GM18868 (cell line): Measurements from ENCODE around the gene TP53AIP1.
A peak's percentile ranks its signal among the peaks of the same experiment; 100 is the strongest.

Experiments used
- ATAC-seq: cut with Tn5 transposase; IDR thresholded peaks from one replicate; pipeline ENCODE4 v1.9.1; 2021; ENCODE audit warnings: mild to moderate bottlenecking, moderate library complexity; ENCODE audit not compliant: unreplicated experiment

Gene TP53AIP1

DNA sequence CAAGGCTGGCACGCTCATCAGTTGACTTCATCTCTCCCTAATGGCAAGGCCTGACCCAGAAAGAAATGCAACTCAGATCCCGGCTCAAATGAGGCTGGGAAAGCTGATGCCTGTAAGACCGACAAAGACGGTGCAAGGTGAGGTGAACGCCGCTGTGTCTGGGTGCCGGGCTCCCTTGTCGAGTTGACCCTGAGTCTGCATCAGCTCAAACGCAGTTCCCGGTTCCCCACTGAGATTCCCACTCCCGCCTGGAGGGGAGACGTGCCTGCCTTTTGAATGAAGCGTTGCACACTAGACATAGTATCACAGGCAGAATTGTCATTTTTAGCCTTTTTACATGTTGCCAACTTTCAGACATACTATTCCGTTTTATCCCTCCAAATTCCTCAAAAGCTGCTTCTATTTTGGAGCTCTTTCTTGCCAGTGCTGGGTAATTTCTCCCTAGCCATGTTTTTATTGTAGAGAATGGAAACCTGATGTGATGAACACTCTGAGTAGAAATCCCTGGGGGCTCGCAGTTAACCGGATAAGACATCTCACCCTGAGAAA lies 831 bp upstream of the TP53AIP1 start:
- ATAC-seq = no peak

DNA sequence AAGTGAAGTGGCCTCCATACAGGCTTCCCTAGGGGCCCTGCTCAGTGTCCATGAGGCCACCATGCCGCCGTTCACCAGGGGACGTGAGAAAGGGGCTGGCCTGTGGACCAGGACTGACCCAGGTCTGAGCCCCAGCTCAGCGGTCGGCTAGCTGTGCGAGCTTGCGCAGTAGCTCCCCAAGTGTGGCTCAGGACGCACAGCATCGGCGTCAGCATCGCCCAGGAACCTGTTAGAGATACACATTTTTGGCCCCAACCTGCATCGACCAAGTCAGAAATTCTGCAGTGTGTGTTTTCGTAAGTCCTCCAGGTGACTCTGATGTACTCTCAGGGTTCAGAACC lies 429 bp downstream of the TP53AIP1 start:
- ATAC-seq = no peak

DNA sequence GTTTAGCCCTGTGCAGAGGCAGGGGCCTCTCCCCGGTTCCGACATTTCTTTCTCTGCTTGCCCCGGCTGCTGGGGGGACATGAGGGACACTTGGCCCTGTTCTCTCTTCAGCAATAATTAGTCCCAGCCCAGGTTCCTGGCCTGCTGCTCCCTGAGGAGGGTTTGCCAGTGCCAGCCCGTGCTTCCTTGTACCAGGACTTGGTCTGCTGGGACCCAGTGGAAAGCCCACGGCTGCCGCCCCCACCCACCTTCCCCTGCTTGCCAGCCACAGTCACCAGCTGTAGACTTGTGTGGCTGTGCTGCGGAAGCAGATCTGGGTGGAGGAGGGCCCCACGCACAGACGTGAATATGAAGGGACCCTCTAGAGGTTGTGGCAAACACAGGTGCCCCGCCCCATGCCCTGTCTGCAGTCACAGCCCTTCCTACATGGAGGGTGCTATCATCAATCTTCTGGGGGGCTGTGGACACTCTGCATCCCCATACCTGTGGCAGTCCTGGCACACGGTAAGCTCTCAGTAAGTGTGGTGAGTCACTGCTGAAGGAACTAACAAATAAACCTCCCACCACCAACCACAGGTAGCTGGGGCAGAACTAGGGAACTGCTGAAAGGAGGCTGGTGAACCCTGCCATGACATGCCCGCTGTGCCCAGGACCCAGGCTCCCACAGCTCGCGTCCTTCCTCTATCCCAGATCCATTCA lies 949 bp downstream of the TP53AIP1 start:
- ATAC-seq = no peak

DNA sequence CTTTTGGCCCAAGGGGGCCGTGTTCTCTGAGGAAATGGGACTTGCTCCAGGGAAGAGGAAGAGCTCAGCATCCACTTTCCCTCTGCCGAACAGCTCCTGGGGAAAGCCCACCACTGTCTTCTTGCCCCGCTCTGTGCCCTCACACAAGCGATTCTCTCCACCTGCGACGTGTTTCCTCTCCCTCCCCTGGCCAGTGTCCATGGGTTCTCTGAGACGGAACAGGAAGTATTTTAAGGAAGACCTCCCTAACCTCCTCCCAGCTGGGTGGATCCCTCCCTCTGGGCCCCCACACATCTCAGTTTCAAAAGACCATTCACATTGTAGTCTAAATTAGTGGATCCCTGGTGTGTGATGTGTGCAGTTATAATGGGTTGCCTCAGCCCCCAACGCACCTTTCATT lies 1.6 kb downstream of the TP53AIP1 start:
- ATAC-seq = no peak

DNA sequence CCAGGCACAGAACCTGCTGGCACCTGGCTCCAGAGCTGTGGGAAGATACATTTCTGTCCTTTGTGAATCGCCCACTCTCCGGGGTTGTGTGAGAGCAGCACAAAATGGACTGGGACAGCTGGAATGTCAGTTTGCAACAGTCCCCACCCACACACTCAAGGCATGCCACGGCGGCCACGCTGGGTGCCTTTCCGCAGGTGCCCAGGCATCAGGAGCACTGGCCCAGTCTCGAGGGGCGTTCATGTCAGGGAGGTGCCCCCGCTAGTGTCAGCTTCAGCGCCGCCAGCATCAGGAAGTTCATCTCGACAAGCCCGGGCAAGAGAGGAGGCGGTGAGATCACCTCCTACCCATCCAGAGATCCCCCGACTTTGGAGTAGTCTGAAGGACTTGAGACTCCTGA lies 2.1 kb downstream of the TP53AIP1 start:
- no peak for ATAC-seq

DNA sequence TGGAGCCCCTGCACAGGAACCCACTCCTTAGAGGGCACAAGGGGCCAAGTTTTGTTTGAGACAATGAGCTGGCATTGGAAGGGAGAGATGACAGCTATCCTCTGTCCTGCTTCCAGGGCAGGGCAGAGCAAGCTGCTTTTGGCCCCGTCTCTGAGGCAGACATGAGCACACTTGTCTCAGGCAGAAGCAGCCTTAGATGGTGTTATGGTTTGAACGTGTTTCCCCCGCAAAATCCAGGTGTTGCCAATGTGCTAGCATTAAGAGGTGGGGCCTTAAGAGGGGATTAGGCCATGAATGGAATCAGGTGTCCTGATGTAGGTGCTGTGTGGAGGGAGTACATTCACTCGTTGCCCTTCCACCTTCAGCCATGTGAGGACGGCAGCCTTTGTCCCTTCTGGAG lies 2.5 kb downstream of the TP53AIP1 start:
- ATAC-seq = no peak

DNA sequence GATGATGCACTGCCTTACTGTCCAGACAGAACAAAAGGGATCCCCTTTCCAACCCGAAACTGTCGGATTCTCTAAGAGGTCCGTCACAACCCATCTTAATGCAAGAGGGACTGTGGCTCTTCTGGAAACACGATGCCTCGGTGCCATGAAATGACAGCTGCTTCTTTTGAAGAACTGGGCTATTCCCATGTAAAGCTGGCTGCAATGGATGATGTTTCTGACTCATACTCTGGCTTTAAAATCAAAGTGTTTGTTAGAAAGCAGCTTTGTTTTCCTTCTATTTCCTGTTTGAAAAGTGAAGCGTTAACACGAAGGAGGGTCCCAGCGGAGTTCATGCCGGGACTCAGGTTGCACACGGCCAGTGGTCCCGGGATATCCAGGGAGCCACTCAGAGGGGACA lies 3.1 kb downstream of the TP53AIP1 start:
- ATAC-seq = no peak

DNA sequence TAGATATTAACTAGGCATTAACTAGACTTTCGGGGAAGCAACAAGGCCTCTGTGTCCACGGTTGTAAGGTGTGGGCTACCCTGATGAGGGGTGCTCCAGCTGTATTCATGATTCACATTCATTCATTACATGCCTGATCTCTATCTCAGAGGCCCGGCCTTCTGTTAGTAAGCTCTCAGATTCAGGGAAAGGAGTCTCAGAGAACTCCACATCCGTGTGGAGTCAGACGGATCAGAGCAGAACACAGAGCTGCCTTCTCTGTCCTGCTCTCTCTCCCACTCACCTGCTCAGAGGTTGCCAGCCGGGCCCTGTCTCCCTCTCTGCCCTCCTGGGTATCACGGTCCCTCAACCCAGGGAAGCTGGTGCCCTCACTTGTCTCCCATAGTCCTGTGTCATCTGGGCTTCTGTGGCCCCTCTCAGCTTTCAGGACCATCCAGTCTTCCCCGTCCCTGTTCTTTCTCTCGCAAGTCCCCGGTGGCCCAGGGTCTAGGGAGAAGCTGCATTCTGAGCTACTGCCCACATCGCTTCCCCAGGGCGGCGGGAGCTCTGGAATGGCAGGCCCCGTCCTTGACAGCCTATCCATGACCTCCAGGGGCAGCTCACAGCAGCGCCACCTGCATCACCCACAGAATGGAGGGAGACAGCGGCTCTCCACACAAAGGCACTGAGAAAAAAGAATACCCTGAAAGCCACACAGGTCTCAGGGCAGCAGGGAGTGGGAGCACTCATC lies 4.3 kb downstream of the TP53AIP1 start:
- ATAC-seq = no peak

DNA sequence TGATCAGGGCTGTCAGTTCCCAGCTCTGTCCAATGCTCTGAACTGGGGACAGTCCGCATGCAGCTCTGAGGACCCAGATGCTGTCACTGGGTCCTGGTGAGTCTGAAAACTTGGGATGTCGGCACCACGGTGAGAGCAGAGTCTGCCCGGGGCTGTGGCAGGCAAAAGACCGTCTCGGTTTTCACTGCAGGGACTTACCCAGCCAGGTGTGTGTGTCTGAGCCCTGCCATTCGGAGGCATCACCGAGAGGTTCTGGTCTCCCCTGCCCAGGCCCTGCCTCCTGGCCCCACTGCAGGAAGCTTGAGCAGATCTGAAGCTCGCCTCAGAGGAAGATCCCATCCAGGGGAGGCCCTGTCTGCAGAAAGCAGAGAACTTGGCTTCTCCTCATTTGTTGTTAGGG lies 5.2 kb downstream of the TP53AIP1 start:
- ATAC-seq = no peak

DNA sequence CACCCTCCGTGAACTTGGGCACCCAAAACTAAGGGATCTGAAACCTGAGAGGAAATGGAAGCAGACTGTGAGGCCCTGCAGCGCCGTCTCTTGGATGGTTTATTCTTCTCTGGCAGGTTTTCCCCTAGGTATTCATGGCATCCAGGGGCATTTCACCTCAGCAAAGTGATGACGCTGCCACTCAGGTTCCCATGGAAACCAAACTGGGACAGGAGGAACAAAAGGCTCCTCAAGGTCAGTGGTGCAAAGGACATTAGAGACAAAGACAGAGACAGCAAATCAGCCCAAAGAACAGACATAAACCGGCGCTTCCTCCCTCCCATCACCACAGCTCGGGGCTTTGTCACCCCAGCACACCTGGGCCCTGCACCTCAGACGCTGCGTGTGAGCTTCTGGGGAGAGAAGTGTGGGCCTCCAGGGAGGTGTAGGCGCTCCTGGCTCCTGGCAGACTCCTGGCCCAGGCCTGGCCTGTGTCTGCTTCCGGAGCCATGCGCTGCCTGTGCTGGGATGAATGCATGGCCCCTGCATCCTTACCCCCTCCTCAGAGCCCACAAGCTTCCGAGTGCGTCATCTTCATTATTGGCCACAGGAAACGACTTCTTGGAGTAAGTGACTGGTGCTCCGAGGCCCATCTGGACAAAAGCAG lies 5.9 kb downstream of the TP53AIP1 start:
- ATAC-seq = no peak

DNA sequence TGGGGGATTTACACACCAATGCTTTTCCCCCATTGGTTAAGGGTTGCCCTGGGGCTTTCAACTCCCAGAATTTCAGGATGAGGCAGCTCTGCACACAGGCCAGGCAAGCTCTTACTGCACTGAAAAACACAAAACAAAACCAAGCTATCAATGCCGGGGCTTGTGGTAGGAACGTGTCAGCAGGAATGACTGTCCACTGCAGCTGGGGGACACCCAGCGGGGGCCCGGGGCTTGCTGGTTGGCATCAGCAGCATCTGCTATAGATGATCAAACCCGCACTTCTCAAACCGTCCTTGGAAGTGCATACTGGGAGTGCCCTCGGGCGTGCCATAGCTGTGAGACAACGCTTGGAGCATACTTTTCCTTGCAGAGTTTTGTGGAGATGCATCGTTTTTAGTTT lies 7.7 kb downstream of the TP53AIP1 start:
- ATAC-seq = no peak

DNA sequence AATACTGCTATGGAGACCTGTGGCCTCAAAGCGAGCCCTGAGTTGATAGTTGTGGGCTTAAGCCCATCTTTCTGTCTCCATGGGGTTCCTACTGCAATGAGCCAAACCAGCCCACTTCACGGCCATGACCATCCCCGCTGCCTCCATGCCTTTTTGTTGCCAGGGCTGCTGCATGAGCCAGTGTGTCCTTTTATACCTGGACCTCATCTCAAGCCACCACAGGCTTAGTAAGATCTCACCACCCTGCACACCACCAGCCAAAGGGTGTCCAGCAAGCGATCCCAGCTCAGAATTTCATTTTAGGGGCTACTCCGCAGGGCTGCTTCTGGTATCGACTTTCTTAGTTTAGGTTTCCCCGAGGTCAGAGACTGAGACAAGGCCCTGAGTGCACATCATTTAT lies 8.3 kb downstream of the TP53AIP1 start:
- ATAC-seq = no peak

DNA sequence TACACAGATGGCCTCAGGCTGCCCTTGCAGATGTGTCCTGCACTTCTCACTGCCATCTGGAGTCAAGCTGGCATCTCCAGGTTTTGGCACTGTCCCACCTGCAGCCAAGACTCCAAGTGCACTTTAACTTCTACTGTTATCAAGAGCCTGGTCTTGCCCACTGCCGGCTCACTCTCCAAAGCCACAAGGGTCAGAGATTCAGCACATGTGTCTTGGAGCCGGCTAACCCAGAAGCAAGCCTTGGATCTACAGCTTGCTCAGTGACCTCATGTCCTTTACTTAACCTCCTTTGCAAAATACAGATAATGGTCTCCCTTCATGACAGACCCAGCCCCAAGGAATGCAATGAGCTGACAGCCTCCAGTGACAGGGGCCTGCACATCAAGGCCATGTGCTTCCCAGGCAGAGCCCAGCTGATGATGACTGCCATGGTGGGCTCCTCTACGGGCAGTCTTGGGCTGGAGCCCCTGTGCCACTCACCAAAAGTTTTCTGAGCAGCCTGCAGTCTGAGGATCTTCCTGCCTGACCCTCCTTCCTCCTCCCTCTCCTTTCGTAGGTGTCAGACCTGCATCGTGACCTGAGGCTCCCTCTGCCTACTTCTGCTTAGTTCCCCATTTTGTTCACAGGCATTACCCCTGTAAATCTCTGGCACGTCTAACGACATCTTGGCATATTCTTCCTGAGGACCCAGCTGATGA lies 9.0 kb downstream of the TP53AIP1 start:
- no peak for ATAC-seq

DNA sequence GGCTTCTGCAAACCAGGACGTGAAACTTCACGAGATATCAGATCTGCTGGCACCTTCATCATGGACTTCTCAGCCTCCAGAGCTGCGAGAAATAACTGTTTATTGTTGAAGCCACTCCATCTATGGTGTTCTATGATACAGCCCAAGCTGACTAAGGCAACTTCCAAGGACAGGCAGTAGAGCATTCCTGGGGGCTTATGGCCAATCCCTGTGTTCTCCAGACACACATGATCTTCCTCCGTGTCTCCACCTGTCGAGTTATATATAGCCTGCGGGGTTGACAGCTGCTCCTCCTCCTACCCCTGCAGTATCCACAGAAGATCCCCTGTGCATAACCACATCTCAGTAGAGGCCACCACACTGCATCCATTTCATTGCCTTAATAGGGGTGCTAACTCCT lies 11.0 kb downstream of the TP53AIP1 start:
- ATAC-seq = no peak

DNA sequence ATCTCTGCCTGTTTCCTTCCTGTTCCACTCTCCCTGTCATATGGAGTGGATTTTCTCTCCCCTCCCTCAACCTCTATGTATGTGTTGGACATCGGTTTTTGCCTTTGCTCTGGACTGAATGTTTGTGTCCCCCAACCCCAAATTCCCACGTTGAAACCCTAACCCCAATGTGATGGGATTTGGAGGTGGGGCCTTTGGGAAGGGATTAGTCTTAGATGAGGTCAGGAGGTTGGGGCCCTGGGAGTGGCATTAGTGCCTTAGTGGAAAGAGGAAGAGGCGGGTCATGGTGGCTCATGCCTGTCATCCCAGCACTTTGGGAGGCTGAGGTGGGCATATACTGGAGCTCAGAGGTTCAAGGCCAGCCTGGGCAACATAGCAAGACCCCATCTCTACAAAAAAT lies 11.6 kb downstream of the TP53AIP1 start:
- ATAC-seq = no peak

DNA sequence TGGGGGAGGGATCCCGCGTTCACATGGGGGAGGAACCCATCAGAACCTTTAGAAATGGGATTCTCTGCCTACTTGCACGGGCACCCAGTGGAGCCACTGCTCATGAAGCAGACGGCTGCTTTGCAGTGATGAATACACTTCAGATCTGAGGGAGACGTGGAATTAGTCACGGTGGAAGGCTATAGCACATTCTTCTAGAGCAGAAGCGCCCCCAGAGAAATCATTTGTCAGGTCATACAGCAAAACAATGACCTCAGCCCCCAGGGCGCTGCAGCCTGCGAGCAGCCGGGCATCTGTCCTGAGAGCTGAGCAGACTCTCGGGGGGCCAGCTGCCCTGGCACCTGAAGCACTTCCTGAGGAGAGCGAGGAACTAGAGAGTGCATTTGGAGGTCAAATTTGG lies 12.7 kb downstream of the TP53AIP1 start:
- ATAC-seq = no peak

DNA sequence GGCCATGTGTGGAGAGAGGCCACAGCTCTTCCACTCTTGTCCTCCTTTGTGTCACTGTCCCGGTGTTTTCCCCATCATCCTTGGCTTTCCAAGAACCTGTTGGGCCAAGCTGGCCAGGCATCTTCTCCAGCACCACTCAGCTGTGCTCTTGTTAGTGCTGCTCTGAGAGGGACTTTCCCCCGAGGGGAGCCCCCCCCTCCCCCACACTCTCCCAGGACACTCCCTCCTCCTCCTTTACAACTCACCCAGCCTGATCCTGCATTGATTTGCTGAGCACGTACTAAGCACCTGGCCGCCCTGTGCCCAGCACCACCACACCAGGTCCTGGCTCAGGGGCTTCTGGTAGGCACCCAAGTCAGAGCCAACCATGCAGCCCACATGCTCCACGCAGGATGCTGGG lies 13.2 kb downstream of the TP53AIP1 start:
- peak; percentile 46 for ATAC-seq

DNA sequence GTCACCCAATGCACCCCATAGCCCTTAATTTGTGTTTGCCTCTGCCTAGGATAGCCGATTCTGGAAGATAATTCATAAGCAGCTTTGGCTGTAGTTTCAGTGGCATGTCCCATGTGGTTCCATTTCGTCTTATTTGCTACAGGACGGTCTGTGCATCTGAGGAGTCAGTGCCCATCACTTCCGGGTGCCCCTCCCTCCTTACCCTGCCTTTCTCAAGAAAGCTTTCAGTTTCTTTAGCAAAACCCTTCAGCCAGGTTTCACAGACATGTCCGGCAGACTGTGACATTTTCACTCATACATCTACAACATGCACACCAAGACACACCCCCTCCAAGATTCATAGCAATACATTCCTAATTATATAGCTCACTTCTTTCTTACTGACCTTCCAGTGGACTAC lies 14.3 kb downstream of the TP53AIP1 start:
- ATAC-seq = peak; percentile 95

DNA sequence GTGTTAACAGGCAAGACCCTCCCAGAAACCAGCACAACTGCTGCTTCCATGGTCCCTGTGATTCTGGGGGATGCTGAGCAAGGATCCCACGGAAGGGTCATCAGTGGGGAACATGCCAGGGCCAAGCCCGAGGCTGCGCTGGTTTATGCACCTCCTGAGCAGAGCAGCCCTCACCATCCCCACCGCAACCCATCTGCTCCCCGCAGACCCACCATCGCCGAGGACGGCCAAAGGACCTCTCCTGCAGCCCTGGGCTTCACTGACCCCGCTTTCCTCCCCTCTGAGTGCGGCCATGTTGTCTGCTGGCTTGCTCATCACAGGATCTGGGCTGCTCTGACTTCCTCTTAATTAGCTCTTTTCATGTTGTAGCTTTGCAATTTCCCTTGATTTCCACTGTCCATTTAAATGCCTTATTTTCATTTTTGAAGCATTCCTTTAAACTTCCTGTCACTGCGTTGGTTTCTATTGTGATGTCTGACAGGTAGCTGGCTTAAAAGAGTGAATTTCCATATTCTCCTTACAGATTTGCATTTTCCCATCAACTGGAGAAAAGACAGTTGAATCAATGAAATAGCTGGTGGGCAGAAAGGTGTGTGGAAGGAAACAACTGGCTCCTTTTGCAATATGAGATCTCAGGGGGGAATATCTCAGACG lies 14.9 kb downstream of the TP53AIP1 start:
- ATAC-seq = no peak

DNA sequence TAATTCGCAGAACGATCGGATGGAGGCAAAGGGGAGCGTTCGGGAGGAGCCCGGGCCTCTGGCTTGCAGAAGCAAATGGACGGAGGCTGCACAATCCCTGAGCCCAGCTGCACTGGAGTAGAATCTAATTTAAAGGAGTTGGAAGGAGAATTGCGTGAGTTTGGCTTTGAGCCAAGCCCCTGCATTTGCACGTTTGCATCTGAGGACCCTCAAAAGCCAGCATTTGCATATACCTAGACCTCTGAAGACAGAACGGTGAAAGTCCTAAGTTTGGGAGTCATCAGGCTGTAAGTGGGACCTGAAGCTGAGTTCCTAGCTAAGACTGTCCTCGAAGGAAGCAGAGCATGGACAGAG lies 15.6 kb downstream of the TP53AIP1 start:
- no peak for ATAC-seq
